A549 (cell line): Measurements from ENCODE around the gene UNC5C.

Experiments used
- ATOH8 ChIP-seq: fragments of 250-450 bp; sonication (Bioruptor Pico); IDR thresholded peaks from 2 replicates; pipeline ENCODE4 v1.5.0; 2020; ENCODE audit warnings: low read depth, mild to moderate bottlenecking, moderate library complexity
- CBX2 ChIP-seq: fragments of 200-600 bp; sonication (generic); IDR thresholded peaks from 2 replicates; pipeline ENCODE4 v1.6.1; 2016; ENCODE audit warnings: low read depth, mild to moderate bottlenecking, borderline replicate concordance
- CTCF ChIP-seq: fragments of >200 bp; sonication (Bioruptor Twin); formaldehyde crosslinking; IDR thresholded peaks from 3 replicates; pipeline ENCODE4 v1.5.1; 2016
- TP53 ChIP-seq: fragments of 250-450 bp; sonication (Bioruptor Pico); IDR thresholded peaks from 2 replicates; pipeline ENCODE4 v1.5.0; 2021; ENCODE audit warnings: mild to moderate bottlenecking, moderate library complexity

GRCh38 chr4:95465010-95465409, 83.8 kb downstream of the UNC5C start:
- TF ChIP-seq CBX2 (no peak), CTCF (no peak), ATOH8 (CRISPR knock-in tag) (no peak), TP53 (CRISPR knock-in tag) (no peak)
